NCI-H128 (cell line): ENCODE data around the gene CAMK1D.

Source experiments
- DNase-seq: peaks from one replicate; lab custom pipeline; 2025; ENCODE audit not compliant: unreplicated experiment; lab: John Stamatoyannopoulos, UW

The CAMK1D gene

DNA sequence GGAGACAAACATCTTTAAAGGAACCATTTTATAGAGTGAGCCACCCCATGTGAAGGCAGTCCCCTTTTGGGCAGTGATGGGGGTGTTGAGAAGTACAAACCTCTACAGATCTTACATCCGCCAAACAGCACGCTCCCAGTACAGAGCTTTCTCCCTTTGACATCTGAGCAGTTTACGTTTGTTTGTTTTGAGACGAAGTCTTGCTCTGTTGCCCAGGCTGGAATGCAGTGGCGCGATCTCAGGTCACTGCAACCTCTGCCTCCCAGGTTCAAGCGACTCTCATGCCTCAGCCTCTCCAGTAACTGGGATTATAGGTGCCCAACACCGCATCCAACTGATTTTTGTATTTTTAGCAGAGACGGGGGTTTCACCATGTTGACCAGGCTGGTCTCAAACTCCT lies 523.2 kb downstream of the CAMK1D start:
- DNase-seq: no peak

DNA sequence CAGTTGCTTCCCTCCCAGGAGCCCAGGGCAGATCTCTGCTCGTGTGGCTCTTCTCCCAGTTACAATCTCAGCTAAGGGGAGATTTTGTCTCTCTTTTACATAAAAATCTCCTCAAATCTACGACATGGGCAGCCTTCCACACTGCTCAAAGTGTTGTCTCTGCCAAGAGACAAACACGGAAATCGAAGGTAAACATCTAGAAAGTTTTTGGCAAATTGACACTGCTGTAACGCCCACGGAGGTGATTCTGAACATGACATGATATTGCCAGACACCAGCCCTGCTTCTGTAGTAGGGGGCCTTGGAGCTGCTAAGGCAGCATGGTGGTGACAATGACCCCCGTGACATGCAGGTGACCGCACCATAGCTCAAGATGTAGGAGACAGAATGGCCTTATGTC lies 523.8 kb downstream of the CAMK1D start:
- DNase-seq: no peak

DNA sequence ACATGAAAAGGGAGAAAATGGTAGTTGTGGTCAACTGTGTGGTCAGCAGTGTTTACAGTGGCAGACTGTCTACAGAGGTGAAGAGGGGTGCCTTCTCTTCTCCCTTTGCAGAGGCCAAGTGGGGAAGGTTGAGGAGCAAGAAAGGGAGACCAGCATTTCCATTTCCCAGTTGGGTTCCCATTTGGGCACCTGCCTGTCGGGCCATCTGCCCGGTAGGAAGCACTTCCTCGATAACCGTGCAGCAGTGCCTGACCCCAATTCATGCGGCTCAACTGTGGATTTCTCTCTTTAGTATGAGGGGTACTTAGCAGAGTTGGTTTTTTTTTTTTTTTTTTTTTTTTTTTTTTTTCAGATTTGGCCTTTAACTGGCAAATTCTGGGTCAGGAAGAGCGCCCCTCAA lies 525.2 kb downstream of the CAMK1D start:
- no peak for DNase-seq

DNA sequence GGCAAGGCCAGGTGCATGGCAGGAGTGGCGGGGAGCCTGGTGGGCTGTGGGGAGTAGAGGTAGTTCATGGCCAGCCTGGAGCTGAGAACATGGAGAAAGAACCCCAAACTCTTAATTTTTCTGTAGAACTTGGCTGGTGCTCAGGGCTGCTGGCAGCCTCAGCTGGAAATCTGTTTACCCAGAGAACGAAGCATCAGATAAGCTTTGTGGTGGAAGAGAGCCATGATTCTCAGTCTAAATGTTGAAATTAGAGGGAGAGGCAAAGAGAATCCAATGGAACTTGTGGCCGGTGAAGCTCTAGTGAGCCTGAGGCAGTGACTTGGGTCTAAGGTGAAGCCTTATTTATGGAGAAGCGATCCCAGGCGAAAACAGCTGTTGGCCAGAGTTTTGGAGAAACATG lies 525.8 kb downstream of the CAMK1D start:
- DNase-seq: no peak

DNA sequence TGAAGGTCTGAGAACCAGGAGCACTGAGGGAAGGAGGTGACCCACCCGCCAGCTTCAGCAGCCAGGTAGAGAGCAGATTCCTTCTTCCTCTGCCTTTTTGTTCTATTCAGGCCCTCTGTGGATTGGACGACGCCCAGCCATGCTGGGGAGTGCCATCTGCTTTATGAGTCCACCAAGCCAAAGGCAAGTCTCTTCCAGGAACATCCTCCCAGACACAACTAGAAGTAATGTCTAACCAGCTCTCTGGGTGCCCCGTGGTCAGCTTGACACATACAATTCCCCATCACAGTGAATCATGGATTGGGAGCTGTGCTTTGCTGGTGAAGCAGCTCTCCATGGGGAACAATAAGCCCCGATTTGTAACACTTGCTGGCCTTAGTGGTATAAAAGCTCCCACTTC lies 526.9 kb downstream of the CAMK1D start:
- DNase-seq: no peak

DNA sequence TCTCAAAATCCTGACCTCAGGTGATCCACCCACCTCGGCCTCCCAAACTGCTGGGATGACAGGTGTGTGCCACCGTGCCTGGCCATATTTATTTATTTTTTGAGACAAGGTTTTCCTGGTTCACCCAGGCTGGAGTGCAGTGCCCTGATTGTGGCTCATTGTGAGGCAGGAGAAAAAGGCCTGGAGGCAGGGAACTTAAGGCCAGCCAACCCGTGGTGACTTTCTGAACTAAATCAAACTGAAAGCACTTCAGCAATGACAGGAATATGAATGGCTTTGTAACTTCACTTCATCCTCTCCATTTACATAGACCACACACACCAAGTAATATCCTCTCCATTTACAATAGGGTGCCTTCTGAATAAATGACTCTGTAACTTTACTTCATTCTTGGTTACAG lies 527.8 kb downstream of the CAMK1D start:
- no peak for DNase-seq

DNA sequence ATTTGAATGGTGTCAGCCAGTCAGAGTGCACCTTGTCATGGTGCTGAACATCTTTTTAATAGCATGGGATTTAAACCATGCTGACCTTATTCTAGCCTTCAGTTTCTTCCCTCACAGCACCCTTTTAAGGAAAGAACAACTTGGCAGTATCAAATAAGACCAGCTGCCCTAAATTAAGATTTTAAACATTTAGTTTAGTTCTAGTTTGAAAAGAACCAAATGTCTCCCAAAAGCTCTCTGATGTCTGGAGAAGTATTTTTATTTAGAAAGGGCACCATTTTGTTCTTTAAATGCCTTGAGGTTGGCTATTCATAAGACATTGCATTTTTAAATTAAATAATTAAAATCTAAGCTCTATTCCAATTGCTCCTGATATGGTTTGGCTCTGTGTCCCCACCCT lies 531.1 kb downstream of the CAMK1D start:
- DNase-seq: no peak

DNA sequence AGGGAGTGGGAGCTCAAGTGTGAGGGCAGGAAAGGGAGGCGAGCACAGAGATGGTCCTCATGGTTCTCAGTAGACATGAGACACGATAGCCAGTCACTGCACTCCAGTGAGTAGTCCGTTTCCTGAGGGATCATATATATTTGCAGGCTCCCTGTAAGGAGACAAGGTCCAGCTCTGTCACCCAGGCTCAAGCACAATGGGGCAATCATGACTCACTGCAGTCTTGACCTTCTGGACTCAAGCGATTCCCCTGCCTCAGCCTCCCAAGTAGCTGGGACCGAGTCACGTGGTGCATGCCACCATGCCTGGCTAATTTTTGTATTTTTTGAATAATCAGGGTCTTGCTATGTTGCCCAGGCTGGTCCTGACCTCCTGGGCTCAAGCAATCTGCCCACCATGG lies 535.5 kb downstream of the CAMK1D start:
- no peak for DNase-seq
